Measurements from ENCODE around the gene CHCHD3.

GRCh38 chr7:132859199-132859598, 222.7 kb downstream of the CHCHD3 start:
- TF ChIP-seq CTCF (conservative IDR thresholded peaks at IDR 0.05 in 1 of 2, IDR thresholded peaks at IDR 0.05 in 1 of 2; ENCODE audit: extremely low read depth in 1 of 2, insufficient read depth in 1 of 2, low read depth in 1 of 2, low read length in 2 of 2) (no peak), EZH2 (IDR thresholded peaks at IDR 0.05; ENCODE audit: borderline replicate concordance, low read length) (no peak)
